GM19438 (cell line): Measurements from ENCODE around the gene ENDOD1.

Source experiments
- ATAC-seq: cut with Tn5 transposase; IDR thresholded peaks from one replicate; pipeline ENCODE4 v1.9.1; 2021; ENCODE audit warnings: low read depth; ENCODE audit not compliant: unreplicated experiment

The ENDOD1 gene

GRCh38 chr11:95076416-95076815 lies 13.2 kb upstream of the ENDOD1 start:
- peak; percentile 69 for ATAC-seq

DNA sequence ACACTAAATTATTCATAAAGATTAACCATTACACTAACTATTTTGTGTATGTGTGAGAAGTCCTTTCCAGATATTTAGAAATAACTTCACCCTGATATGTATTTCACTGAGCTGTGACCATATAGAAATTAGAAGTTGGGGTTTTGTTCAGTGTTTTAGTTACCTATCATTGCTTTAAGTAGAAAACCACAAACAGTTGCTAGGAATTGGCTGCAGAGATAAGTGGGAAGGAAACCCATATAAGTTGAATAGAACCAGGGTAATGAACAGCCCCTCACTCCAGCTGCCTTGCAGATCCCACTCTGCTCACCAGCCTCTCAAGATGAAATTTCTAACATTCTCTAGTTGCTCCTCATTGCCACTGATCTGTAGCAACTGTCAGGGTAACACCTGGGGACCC lies 12.7 kb upstream of the ENDOD1 start:
- no peak for ATAC-seq

- no peak for ATAC-seq
Observed at GRCh38 chr11:95078526-95078925, 11.1 kb upstream of the ENDOD1 start.

DNA sequence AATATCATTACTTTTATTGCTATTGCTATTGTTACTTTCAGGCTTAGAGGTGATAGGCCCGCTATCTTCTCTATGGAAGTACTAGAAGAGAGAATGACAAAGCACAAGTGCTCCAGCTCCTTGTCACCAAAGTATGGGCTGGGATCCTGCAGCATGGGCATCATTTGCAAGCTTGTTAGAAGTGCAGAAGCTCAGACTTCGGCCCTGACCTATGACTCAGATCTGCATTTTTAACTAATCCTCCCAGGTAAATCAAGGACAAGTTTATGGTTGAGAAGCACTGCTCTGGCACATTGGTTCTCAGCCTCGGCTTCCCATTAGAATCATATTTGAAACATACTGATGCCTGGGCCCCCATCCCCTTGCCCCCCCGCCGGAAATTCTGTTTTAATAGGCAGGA lies 8.6 kb upstream of the ENDOD1 start:
- no peak for ATAC-seq

DNA sequence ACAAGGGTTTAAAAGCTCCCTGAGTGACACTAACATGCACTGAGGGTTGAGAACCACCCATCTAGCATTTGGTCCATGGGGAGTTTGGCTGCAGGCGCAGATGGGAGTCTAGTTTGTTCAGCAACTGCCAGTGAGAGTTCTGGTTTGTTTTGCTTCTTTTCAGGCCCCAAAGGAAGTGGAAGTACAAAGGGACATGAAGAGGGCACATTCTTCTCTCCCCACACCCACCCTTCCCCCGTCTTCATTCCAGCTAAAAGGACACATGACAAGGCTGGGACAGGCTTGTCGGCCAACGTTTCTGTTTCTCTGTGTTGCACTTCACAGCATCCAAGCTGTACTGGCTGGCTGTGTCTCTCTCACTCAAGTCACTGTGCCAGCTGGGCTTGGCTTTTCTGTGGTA lies 8.2 kb upstream of the ENDOD1 start:
- ATAC-seq: no peak

GRCh38 chr11:95082576-95083001 lies 7.1 kb upstream of the ENDOD1 start:
- no peak for ATAC-seq

- ATAC-seq: no peak
Observed at GRCh38 chr11:95084509-95084908, 5.1 kb upstream of the ENDOD1 start.

DNA sequence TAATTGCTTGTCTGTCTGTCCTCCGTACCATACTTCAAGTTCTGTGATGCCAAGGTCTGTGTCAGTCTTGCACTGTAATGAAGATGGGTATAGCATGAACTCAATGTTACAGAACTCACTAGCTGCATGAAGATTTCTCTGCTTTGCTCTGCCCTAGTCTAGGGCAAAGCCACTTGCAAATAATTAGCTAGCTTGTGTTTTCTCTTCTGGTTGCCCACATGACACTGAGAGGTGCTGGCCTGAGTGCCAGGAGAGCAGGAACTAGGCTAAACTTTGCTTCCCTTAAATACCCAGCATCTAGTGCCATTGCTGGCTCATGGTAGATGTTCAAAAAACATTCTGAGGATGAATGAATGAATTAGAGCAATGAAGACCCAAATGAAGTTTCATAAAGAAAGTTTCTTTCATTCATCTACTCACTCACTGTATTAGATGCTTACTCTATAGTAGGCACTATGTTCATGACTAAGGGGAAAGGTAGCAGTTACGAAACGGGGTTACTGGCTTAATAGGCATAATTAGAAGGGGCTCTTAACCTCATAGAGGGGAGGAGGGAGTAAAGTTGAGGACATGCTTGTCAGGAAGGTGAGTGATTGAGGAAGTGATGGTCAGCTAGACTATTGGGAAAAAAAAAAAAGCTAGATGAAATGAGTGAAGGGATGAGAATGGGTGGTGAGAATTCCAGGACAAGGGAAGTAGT lies 4.4 kb upstream of the ENDOD1 start:
- no peak for ATAC-seq

- ATAC-seq: no peak
Observed at GRCh38 chr11:95086151-95086550, 3.5 kb upstream of the ENDOD1 start.

- ATAC-seq: no peak
Observed at GRCh38 chr11:95086836-95087570, 2.6 kb upstream of the ENDOD1 start.

DNA sequence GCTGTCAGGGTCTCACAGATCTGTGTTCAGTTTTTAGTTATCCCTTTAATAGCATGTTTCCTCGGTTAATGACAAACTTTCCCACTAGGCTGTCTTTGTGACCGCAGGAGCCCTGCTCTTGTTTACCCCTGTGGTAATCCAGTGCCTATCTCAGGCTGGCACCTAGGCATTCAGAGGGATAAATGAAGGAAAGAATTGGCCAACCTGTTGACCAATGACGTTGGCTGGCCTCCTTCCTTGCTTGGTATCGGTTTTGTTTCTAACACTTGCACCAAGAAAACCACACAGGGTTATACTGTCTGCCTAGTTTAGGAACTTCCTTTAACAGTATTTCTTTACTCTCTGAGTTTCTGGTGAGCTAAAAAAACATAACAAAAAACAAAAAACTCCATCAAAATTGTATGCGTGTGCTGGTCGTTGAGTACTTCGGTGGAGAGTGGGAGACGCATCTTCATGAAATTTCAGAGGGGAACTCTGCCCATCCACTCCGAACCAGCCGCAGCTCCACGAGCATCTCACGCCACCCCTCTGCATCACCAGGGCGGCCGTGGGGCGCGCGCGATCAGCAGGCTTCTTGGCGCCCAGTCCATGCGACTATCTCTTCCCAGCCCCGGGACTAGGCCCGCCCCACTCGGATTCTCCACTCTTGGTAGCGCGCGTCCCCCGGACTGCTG lies 563 bp upstream of the ENDOD1 start:
- peak; percentile 53 for ATAC-seq

DNA sequence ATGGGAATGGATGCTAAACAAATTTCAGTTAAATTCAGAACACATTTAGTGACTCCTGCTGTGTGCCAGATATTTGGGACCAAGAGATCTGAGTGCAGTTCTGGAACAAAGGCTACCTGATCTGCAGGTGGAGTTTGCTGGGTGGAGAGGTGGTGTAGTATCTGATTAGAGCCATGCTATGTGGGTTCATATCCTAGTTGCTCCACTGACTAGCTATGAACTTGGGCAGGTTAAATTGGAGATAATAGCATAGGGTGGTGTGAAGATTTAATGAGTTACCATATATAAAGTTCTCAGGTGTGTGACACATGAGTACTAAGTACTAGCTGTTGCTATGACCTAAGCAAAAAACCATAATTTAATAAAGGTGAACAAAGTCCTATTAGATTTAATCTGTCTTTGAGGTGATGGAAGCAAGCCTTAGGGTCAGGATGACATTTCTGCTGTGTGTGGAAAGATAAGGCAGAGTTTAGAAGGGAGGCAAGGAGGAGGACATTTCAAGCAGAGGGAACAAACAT lies 2.1 kb downstream of the ENDOD1 start:
- ATAC-seq: no peak

DNA sequence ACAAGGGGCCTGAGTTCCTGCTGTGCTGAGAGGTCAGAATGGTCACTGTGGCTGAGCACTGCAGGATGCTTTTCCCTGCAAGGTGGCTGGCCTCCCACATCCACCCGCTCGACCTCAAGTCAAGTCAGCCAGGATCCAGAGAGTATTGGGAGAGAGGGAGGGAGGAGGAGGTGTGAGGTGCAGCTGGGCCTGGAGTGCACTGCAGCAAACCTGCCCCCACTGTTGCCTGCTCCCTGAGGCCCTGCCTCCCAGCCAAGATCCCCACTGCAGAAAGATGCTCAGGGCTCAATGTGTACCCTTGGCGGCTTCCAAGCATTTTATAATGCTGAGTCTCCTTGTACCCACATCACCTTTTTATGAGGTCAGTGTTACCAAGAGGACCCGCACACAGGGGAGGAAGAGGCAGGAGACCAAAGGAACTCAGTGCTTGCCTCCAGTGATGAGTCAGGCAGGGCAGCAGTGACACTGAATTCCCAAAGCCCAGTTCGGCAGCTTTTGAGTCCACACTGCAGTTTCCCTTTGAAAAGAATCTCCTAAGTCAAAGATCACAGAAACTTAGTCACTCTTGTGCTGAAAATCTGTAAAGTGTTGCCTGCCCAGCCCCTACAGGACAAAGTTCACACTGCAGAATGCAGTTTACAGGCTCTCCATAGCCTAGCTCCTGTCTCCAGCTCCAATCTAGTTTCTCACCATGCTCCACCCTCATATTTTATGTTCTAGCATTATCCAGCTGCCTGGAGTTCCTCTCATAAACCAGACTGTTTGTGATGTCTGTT lies 3.1 kb downstream of the ENDOD1 start:
- ATAC-seq: no peak

GRCh38 chr11:95093548-95093947 lies 3.9 kb downstream of the ENDOD1 start:
- ATAC-seq: no peak

- ATAC-seq: peak; percentile 62
Observed at GRCh38 chr11:95095858-95096587, 6.4 kb downstream of the ENDOD1 start.

GRCh38 chr11:95097209-95097608 lies 7.6 kb downstream of the ENDOD1 start:
- ATAC-seq: no peak

DNA sequence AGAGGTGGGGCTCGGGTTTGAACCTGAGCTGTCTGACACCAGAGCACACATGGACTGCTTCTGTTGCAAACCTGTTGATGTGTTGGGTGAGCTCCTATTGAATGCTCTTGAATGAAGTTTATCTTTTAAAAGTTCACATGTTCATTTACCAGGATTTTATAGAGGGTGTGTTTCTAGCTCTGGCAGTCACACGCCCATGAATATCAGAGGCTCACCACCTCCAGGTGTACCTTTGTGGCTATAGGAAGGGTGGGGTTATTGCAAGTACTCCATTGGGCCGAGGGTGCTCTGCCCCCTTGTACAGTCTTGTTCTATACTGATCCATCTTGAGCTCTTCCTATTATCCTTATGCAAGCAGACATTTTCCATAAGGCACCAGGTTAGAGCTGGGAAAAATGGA lies 9.2 kb downstream of the ENDOD1 start:
- no peak for ATAC-seq

DNA sequence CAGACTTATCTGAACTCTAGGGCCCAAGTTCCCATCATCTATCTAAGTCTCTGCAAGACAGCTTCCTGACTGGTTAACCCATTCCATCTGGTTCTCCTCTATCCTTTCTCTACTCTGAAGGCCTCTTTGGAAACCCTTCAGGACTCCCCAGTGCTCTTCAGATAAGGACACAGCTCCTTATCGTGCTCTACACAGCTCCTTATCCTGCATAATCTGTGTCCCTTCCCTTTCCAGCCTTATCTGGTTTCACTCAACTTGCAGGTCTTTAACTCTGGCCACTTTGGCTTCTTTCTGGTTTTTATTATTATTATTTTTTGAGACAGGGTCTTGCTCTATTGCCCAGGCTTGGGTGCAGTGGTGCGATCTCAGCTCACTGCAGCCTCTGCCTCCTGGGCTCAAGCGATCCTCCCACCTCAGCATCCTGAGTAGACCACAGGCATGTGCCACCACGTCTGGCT lies 10.6 kb downstream of the ENDOD1 start:
- no peak for ATAC-seq

DNA sequence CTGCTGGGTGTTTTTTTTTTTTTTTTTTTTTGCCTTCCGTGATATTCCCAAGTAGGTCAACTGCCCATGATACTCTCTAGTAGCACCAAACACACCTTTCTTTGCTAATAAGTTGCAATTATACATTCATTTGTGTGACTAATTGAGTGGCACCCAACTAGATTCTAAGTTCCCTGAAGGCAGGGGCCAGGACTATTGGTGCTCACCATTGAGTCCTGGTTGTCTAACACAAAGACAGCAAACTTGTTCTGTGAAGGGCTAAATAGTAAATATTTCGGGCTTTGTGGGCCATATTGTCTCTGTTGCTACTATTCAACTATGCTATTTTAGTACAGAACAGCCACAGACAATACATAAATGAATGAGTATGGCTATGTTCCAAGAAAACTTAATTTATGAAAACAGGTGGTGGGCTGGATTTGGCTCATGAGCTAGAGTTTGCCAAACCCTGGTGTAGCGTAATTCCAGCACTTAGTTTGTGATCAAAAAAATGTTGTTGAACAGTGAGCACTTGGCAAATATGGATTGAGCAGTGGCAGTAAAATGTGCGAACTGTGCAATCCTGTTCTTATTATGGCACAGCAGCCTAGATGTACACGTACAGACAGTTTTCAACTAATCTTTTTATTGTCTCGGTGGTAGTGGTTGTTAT lies 11.3 kb downstream of the ENDOD1 start:
- no peak for ATAC-seq
